ENCODE results near the gene CEP57L1. TPM values are rescaled to one million over a fixed set of nuclear protein-coding genes. Genes with fewer than 3 reads are reported as not detected.

Gene CEP57L1
- total RNA-seq, 1 experiment from 2014 or later = 8.4 TPM

GRCh38 chr6:109069746-109070145 is 25.6 kb upstream of the CEP57L1 start:
- Histone ChIP-seq H4K20me1 (ENCODE audit: control insufficient read depth, insufficient read depth, insufficient read length) (no peaks in the 10 kb centered on the region), H4K5ac (ENCODE audit: insufficient read length, low read depth, low read length) (no peak overlapping the region), H2BK15ac (ENCODE audit: low read depth, low read length) (no peak overlapping the region), H3K14ac (ENCODE audit: insufficient read depth, low read length) (no peak overlapping the region), H3K27me3 (ENCODE audit: insufficient read depth, low read length) (no peaks in the 10 kb centered on the region), H2AK5ac (ENCODE audit: insufficient read length, low read length) (no peak overlapping the region), H2BK20ac (ENCODE audit: low read depth, low read length, poor library complexity, severe bottlenecking) (no peak overlapping the region), H3K23me2 (ENCODE audit: insufficient read length, low read depth, low read length, poor library complexity, severe bottlenecking) (no peaks in the 10 kb centered on the region), H3K4me1 (ENCODE audit: insufficient read depth, low read length) (no peaks in the 10 kb centered on the region), H3K18ac (ENCODE audit: insufficient read length, low read depth, low read length) (no peak overlapping the region), H3T11ph (ENCODE audit: low read length) (no peak overlapping the region), H3K4ac (ENCODE audit: low read depth, low read length) (no peak overlapping the region), H3K23ac (ENCODE audit: insufficient read length, low read depth, low read length) (no peak overlapping the region), H2BK5ac (ENCODE audit: insufficient read length, low read length) (no peak overlapping the region), H2BK12ac (ENCODE audit: insufficient read length, low read depth, low read length) (no peak overlapping the region), H3K9ac (ENCODE audit: extremely low read depth, insufficient read length, low read length) (no peak overlapping the region), H4K8ac (replicated peaks; ENCODE audit: insufficient read length, low read depth, low read length) (no peak overlapping the region), H3K27ac (ENCODE audit: insufficient read length, low read depth, low read length) (no peak overlapping the region), H2AFZ (ENCODE audit: low read length) (no peak overlapping the region), H3K4me2 (ENCODE audit: insufficient read depth, insufficient read length, low read length) (no peak overlapping the region), H3K79me2 (ENCODE audit: insufficient read depth, low read length) (no peaks in the 10 kb centered on the region), H4K91ac (ENCODE audit: insufficient read length, low read depth, low read length) (no peak overlapping the region), H3K9me3 (ENCODE audit: control insufficient read depth, low read depth, low read length) (no peaks in the 10 kb centered on the region), H3K79me1 (ENCODE audit: insufficient read depth, low read depth, low read length, poor library complexity, severe bottlenecking) (no peaks in the 10 kb centered on the region), H3K56ac (ENCODE audit: insufficient read length, low read depth, low read length) (no peak overlapping the region), H2BK120ac (ENCODE audit: low read depth, low read length, poor library complexity, severe bottlenecking) (no peak overlapping the region)
- Mint-ChIP-seq H3K4me1 (peaks cover 4 to 6% of the 10 kb centered on the region in 2 experiments), H3K36me3 (ENCODE audit: insufficient read depth in 1 of 3, low read depth in 3 of 3) (no peaks in the 10 kb centered on the region), H3K4me3 (no peak overlapping the region), H3K27ac (peak overlapping the region in 1 of 3 experiments; percentile 13; a peak in 1 of 7 replicates), H3K9me3 (no peaks in the 10 kb centered on the region), H3K27me3 (ENCODE audit: low read depth) (no peaks in the 10 kb centered on the region)
- no peak for DNase-seq
- no CpG with 5 or more reads among the region's 2 CpGs for WGBS (ENCODE audit: extremely low coverage, insufficient read length, low lambda C conversion rate)
- TF ChIP-seq CTCF (conservative IDR thresholded peaks at IDR 0.05) = no peak
